ENCODE measurements around the gene TEAD4.

DNA sequence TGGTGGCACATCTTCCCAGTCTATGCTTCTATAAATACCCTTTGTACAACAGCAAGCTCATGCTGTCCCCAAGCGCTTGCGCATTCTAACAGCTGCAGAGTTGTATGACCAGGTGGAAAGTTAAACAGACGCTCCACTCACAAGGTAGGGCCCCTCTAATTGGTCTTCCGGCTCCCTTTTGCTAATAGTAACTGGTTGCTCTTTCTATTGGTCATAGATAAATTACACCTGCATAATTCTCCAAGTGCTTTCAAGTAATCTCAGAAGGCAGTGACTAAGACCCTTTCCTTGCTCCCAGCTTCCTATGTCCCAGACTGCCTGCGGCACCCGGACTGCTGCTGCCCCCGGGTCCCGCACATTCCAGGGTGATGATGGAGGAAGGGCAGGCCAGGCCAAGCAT is 111.9 kb downstream of the TEAD4 start:
- TF ChIP-seq, protein P1, sequence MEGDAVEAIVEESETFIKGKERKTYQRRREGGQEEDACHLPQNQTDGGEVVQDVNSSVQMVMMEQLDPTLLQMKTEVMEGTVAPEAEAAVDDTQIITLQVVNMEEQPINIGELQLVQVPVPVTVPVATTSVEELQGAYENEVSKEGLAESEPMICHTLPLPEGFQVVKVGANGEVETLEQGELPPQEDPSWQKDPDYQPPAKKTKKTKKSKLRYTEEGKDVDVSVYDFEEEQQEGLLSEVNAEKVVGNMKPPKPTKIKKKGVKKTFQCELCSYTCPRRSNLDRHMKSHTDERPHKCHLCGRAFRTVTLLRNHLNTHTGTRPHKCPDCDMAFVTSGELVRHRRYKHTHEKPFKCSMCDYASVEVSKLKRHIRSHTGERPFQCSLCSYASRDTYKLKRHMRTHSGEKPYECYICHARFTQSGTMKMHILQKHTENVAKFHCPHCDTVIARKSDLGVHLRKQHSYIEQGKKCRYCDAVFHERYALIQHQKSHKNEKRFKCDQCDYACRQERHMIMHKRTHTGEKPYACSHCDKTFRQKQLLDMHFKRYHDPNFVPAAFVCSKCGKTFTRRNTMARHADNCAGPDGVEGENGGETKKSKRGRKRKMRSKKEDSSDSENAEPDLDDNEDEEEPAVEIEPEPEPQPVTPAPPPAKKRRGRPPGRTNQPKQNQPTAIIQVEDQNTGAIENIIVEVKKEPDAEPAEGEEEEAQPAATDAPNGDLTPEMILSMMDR (IDR thresholded peaks at IDR 0.05): no peak
- TF ChIP-seq EZH2 (IDR thresholded peaks at IDR 0.05): no peak

All from neural progenitor cell (in vitro differentiated cells).